Neural cell (in vitro differentiated cells): ENCODE results near the gene ITPR2. TPM values are rescaled to one million over a fixed set of nuclear protein-coding genes. Genes with fewer than 3 reads are reported as not detected.

Source experiments
- H2AFZ ChIP-seq: fragments of 200-600, 300-800 bp; sonication (generic), shearing (Covaris generic); 2 replicates; pipeline ENCODE4 v1.6.0; 2014; ENCODE audit warnings: low read depth, mild to moderate bottlenecking, antibody characterized with exemption, low read length, moderate library complexity
- H3F3A ChIP-seq: fragments of 200-600 bp; shearing (Covaris generic); 2 replicates; pipeline ENCODE4 v1.6.1; 2016; ENCODE audit warnings: mild to moderate bottlenecking, moderate library complexity, mixed read lengths, antibody characterized with exemption, low read length; ENCODE audit not compliant: insufficient read depth, poor library complexity, severe bottlenecking
- H3K27ac ChIP-seq: fragments of 200-600, 300-800 bp; sonication (generic), shearing (Covaris generic); 2 replicates; pipeline ENCODE4 v1.5.1; 2014; ENCODE audit warnings: mild to moderate bottlenecking, low read length, moderate library complexity
- H3K27me3 ChIP-seq: fragments of 300-800, 200-600 bp; sonication (generic), shearing (Covaris generic); 2 replicates; pipeline ENCODE4 v1.6.0; 2014; ENCODE audit warnings: mild to moderate bottlenecking, low read depth, low read length, moderate library complexity; ENCODE audit not compliant: insufficient read depth
- H3K36me3 ChIP-seq: fragments of 300-800, 200-600 bp; sonication (generic), shearing (Covaris generic); 2 replicates; pipeline ENCODE4 v1.5.1; 2014; ENCODE audit warnings: mild to moderate bottlenecking, antibody characterized with exemption, low read length, moderate library complexity; ENCODE audit not compliant: insufficient read depth
- H3K4me2 ChIP-seq: fragments of 300-800, 200-600 bp; sonication (generic), shearing (Covaris generic); 2 replicates; pipeline ENCODE4 v1.6.0; 2014; ENCODE audit warnings: mild to moderate bottlenecking, low read length
- H3K4me3 ChIP-seq: fragments of 300-800, 200-600 bp; sonication (generic), shearing (Covaris generic); 2 replicates; pipeline ENCODE4 v1.5.1; 2014; ENCODE audit warnings: mild to moderate bottlenecking, low read length, moderate library complexity
- H3K79me2 ChIP-seq: fragments of 200-600 bp; shearing (Covaris generic); replicated peaks from 2 replicates; pipeline ENCODE4 v1.6.0; 2014; ENCODE audit warnings: mild to moderate bottlenecking, low read length, moderate library complexity; ENCODE audit not compliant: insufficient read depth
- H3K9ac ChIP-seq: fragments of 300-800, 200-600 bp; sonication (generic), shearing (Covaris generic); 2 replicates; pipeline ENCODE4 v1.6.1; 2016; ENCODE audit warnings: mild to moderate bottlenecking, low read length, mixed read lengths
- H3K9me2 ChIP-seq: fragments of 200-600 bp; shearing (Covaris generic); 2 replicates; pipeline ENCODE4 v1.6.1; 2016; ENCODE audit warnings: mild to moderate bottlenecking, low read length, mixed read lengths; ENCODE audit not compliant: insufficient read depth
- H3K9me3 ChIP-seq: fragments of 200-600, 300-800 bp; sonication (generic), shearing (Covaris generic); 2 replicates; pipeline ENCODE4 v1.6.1; 2016; ENCODE audit warnings: mild to moderate bottlenecking, mixed run types, low read length, moderate library complexity, mixed read lengths
- H4K20me1 ChIP-seq: fragments of 200-600 bp; shearing (Covaris generic); 2 replicates; pipeline ENCODE4 v1.6.1; 2016; ENCODE audit warnings: mild to moderate bottlenecking, mixed run types; ENCODE audit not compliant: insufficient read depth
- CTCF ChIP-seq: fragments of 450-650 bp; IDR thresholded peaks from 2 replicates; pipeline ENCODE4 v1.5.1; 2014; ENCODE audit warnings: antibody characterized with exemption, mild to moderate bottlenecking, moderate library complexity; ENCODE audit not compliant: poor library complexity, severe bottlenecking
- EP300 ChIP-seq: fragments of 450-650 bp; conservative IDR thresholded peaks from 2 replicates; pipeline ENCODE4 v1.6.1; 2014; ENCODE audit warnings: antibody characterized with exemption, mild to moderate bottlenecking, moderate library complexity; ENCODE audit not compliant: poor library complexity, severe bottlenecking
- EZH2 ChIP-seq: fragments of 200-600, 300-800 bp; shearing (Covaris generic), sonication (generic); IDR thresholded peaks from 2 replicates; pipeline ENCODE4 v1.6.1; 2014; ENCODE audit warnings: antibody characterized with exemption, low read length, borderline replicate concordance, mild to moderate bottlenecking; ENCODE audit not compliant: insufficient read depth, poor library complexity, severe bottlenecking
- MXI1 ChIP-seq: fragments of 450-650 bp; conservative IDR thresholded peaks from 2 replicates; pipeline ENCODE4 v1.6.1; 2014; ENCODE audit warnings: antibody characterized with exemption, mild to moderate bottlenecking; ENCODE audit not compliant: poor library complexity, severe bottlenecking
- POLR2AphosphoS5 ChIP-seq: IDR thresholded peaks from 2 replicates; pipeline ENCODE4 v1.6.1; 2012
- RAD21 ChIP-seq: fragments of 450-650 bp; conservative IDR thresholded peaks from 2 replicates; pipeline ENCODE4 v1.6.1; 2014; ENCODE audit warnings: antibody characterized with exemption, mild to moderate bottlenecking, moderate library complexity
- REST ChIP-seq: IDR thresholded peaks from 2 replicates; pipeline ENCODE4 v1.6.1; 2012; ENCODE audit warnings: borderline replicate concordance
- SMC3 ChIP-seq: fragments of 450-650 bp; conservative IDR thresholded peaks from 2 replicates; pipeline ENCODE4 v1.6.1; 2014; ENCODE audit warnings: antibody characterized with exemption, mild to moderate bottlenecking, moderate library complexity; ENCODE audit not compliant: poor library complexity
- TAF1 ChIP-seq: IDR thresholded peaks from 2 replicates; pipeline ENCODE4 v1.6.1; 2012; ENCODE audit warnings: low read depth
- polyA plus RNA-seq: library from polyadenylated mRNA; depleted of rRNA; stranded (reverse); fragments of >200 nt; gene quantifications from 2 replicates; pipeline ENCODE4 v1.2.3, GENCODE V29; 2014

Gene ITPR2
- polyA plus RNA-seq, 1 donor from 2014 or later = 2.0 TPM

DNA sequence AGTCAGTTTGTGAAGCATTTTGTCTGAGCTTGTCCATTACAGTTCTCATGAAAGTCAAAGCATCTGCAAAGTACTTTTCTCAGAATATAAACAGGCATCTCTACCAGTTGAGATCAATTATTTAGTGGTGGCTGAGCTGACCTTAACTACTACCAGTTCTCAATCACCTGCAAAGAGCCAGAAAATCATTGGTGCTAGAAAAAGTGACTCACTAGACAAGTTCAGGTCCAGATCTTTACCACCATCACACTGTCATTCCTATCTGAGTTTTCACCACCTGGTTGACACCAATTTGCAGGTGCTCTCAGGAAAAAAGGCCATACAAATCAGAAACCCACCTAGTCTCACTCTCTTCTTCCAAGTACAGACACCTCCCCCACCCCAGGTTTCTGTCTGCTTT is 33.3 kb downstream of the ITPR2 start:
- H2AFZ ChIP-seq = no peak overlapping the region
- no peaks in the 10 kb centered on the region for H3K79me2 ChIP-seq

GRCh38 chr12:26798640-26799039 is 34.4 kb downstream of the ITPR2 start:
- Histone ChIP-seq H3K79me2 (no peaks in the 10 kb centered on the region), H3K27ac (no peak overlapping the region), H2AFZ (no peak overlapping the region), H3F3A (no peaks in the 10 kb centered on the region), H3K9me3 (no peaks in the 10 kb centered on the region), H3K36me3 (no peaks in the 10 kb centered on the region), H3K4me3 (no peak overlapping the region), H3K9ac (no peak overlapping the region), H3K9me2 (no peaks in the 10 kb centered on the region), H4K20me1 (no peaks in the 10 kb centered on the region), H3K4me2 (no peak overlapping the region), H3K27me3 (no peaks in the 10 kb centered on the region)
- no peak for TF ChIP-seq SMC3
- TF ChIP-seq RAD21 = no peak

More for the DNA sequence above, 33.3 kb downstream of the ITPR2 start:
- H3K9me3 ChIP-seq = no peaks in the 10 kb centered on the region
- TF ChIP-seq MXI1 = no peak
- no peaks in the 10 kb centered on the region for H4K20me1 ChIP-seq
- no peaks in the 10 kb centered on the region for H3F3A ChIP-seq
- no peaks in the 10 kb centered on the region for H3K36me3 ChIP-seq
- H3K9me2 ChIP-seq = no peaks in the 10 kb centered on the region
- H3K27ac ChIP-seq = no peak overlapping the region
- no peaks in the 10 kb centered on the region for H3K27me3 ChIP-seq
- H3K4me3 ChIP-seq = no peak overlapping the region
- H3K4me2 ChIP-seq = no peak overlapping the region
- no peak overlapping the region for H3K9ac ChIP-seq

- Histone ChIP-seq H2AFZ (no peak overlapping the region), H3F3A (no peaks in the 10 kb centered on the region), H3K9ac (no peak overlapping the region), H3K27me3 (no peaks in the 10 kb centered on the region), H3K4me2 (no peak overlapping the region), H3K9me2 (no peaks in the 10 kb centered on the region), H4K20me1 (no peaks in the 10 kb centered on the region), H3K36me3 (no peaks in the 10 kb centered on the region), H3K79me2 (no peaks in the 10 kb centered on the region), H3K27ac (no peak overlapping the region), H3K9me3 (no peaks in the 10 kb centered on the region), H3K4me3 (no peak overlapping the region)
- TF ChIP-seq MXI1 = no peak
- TF ChIP-seq TAF1 = no peak
- TF ChIP-seq POLR2AphosphoS5 = no peak
- no peak for TF ChIP-seq CTCF
- no peak for TF ChIP-seq SMC3
- TF ChIP-seq EZH2 = no peak
- no peak for TF ChIP-seq REST
- TF ChIP-seq RAD21 = no peak
- TF ChIP-seq EP300 = no peak
Observed at GRCh38 chr12:26798023-26798422, 35.0 kb downstream of the ITPR2 start.
